WTC11 (cell line): ENCODE results near the gene TOR4A. TPM values are rescaled to one million over a fixed set of nuclear protein-coding genes. Genes with fewer than 3 reads are reported as not detected.
A peak's percentile ranks its signal among the peaks of the same experiment; 100 is the strongest.

Experiments
- ATAC-seq: fragments of 200-7000 bp; cut with Tn5 transposase; 2 replicates; pipeline ENCODE4 v1.10.0; 2021; ENCODE audit warnings: mild to moderate bottlenecking, moderate library complexity
- CTCF ChIA-PET: fragments of 300-600 bp; sonication (Branson Sonifier 250); formaldehyde crosslinking; loops from one replicate; lab custom pipeline; 2021; ENCODE audit warnings: antibody characterized with exemption; lab: Charles Lee
- POLR2A ChIA-PET: fragments of 350-600 bp; sonication (Branson Sonifier 250); formaldehyde crosslinking; loops from one replicate; lab custom pipeline; 2021; ENCODE audit warnings: antibody characterized with exemption; lab: Charles Lee
- DNase-seq: peaks from one replicate; pipeline ENCODE4 v3.0.0; 2021; ENCODE audit warnings: low spot score
- H3K27ac Mint-ChIP-seq: 2 replicates; pipeline ENCODE4 v1.8.0; 2021; ENCODE audit warnings: mixed read lengths
- H3K27me3 Mint-ChIP-seq: 2 replicates; pipeline ENCODE4 v1.8.0; 2021; ENCODE audit warnings: low read depth, mild to moderate bottlenecking, moderate library complexity, mixed read lengths
- H3K36me3 Mint-ChIP-seq: 2 replicates; pipeline ENCODE4 v1.8.0; 2021; ENCODE audit warnings: mixed read lengths
- H3K4me1 Mint-ChIP-seq: 2 replicates; pipeline ENCODE4 v1.8.0; 2022; ENCODE audit warnings: mixed read lengths
- H3K4me3 Mint-ChIP-seq: 2 replicates; pipeline ENCODE4 v1.8.0; 2021; ENCODE audit warnings: mild to moderate bottlenecking, moderate library complexity, mixed read lengths
- H3K9me3 Mint-ChIP-seq: 2 replicates; pipeline ENCODE4 v1.8.0; 2021; ENCODE audit warnings: mixed read lengths
- AFF4 ChIP-seq: sonication (generic); formaldehyde crosslinking; IDR thresholded peaks from 2 replicates; pipeline ENCODE4 v1.8.1; 2023; ENCODE audit warnings: mild to moderate bottlenecking, missing genetic modification reagents, borderline replicate concordance
- AR ChIP-seq: fragments of 250-450 bp; sonication (Bioruptor Pico); IDR thresholded peaks from 2 replicates; pipeline ENCODE4 v1.9.0; 2021; ENCODE audit warnings: mild to moderate bottlenecking
- ATF1 ChIP-seq: sonication (generic); formaldehyde crosslinking; IDR thresholded peaks from 2 replicates; pipeline ENCODE4 v1.8.1; 2023; ENCODE audit warnings: mild to moderate bottlenecking, moderate library complexity, missing genetic modification reagents
- CREM ChIP-seq: sonication (generic); formaldehyde crosslinking; IDR thresholded peaks from 2 replicates; pipeline ENCODE4 v1.8.1; 2022; ENCODE audit warnings: mild to moderate bottlenecking, missing genetic modification reagents, moderate library complexity
- E2F4 ChIP-seq: sonication (generic); formaldehyde crosslinking; IDR thresholded peaks from 2 replicates; pipeline ENCODE4 v1.8.1; 2022; ENCODE audit warnings: low read depth, mild to moderate bottlenecking, moderate library complexity, missing genetic modification reagents, borderline replicate concordance
- ETV6 ChIP-seq: sonication (generic); formaldehyde crosslinking; IDR thresholded peaks from 2 replicates; pipeline ENCODE4 v1.8.1; 2022; ENCODE audit warnings: mild to moderate bottlenecking, missing genetic modification reagents
- FOXJ3 ChIP-seq: sonication (generic); formaldehyde crosslinking; IDR thresholded peaks from 2 replicates; pipeline ENCODE4 v1.9.0; 2021; ENCODE audit warnings: missing genetic modification reagents, mild to moderate bottlenecking, borderline replicate concordance
- MYBL2 ChIP-seq: sonication (generic); formaldehyde crosslinking; IDR thresholded peaks from 2 replicates; pipeline ENCODE4 v1.8.1; 2023; ENCODE audit warnings: mild to moderate bottlenecking, moderate library complexity, missing genetic modification reagents
- NR3C1 ChIP-seq: sonication (generic); formaldehyde crosslinking; conservative IDR thresholded peaks from 2 replicates; pipeline ENCODE4 v1.8.1; 2023; ENCODE audit warnings: low read depth, mild to moderate bottlenecking, missing genetic modification reagents
- OVOL2 ChIP-seq: fragments of 250-450 bp; sonication (Bioruptor Pico); IDR thresholded peaks from 2 replicates; pipeline ENCODE4 v1.9.0; 2021; ENCODE audit warnings: mild to moderate bottlenecking, borderline replicate concordance
- PRRX2 ChIP-seq: fragments of 250-450 bp; sonication (Bioruptor Pico); IDR thresholded peaks from 2 replicates; pipeline ENCODE4 v1.8.0; 2021; ENCODE audit warnings: mild to moderate bottlenecking
- RORB ChIP-seq: fragments of 250-450 bp; sonication (Bioruptor Pico); IDR thresholded peaks from 2 replicates; pipeline ENCODE4 v1.9.0; 2021; ENCODE audit warnings: mild to moderate bottlenecking
- STAT6 ChIP-seq: sonication (generic); formaldehyde crosslinking; conservative IDR thresholded peaks from 2 replicates; pipeline ENCODE4 v1.8.1; 2023; ENCODE audit warnings: mild to moderate bottlenecking, low read depth, missing genetic modification reagents, moderate library complexity
- TEAD1 ChIP-seq: sonication (generic); formaldehyde crosslinking; IDR thresholded peaks from 2 replicates; pipeline ENCODE4 v1.8.0; 2022; ENCODE audit warnings: mild to moderate bottlenecking, missing genetic modification reagents
- USF2 ChIP-seq: sonication (generic); formaldehyde crosslinking; IDR thresholded peaks from 2 replicates; pipeline ENCODE4 v1.8.1; 2023; ENCODE audit warnings: mild to moderate bottlenecking, missing genetic modification reagents, moderate library complexity
- ZBTB43 ChIP-seq: sonication (generic); formaldehyde crosslinking; IDR thresholded peaks from 2 replicates; pipeline ENCODE4 v1.8.1; 2023; ENCODE audit warnings: mild to moderate bottlenecking, missing genetic modification reagents
- ZNF232 ChIP-seq: sonication (generic); formaldehyde crosslinking; IDR thresholded peaks from 2 replicates; pipeline ENCODE4 v1.8.0; 2022; ENCODE audit warnings: mild to moderate bottlenecking, missing genetic modification reagents
- ZNF281 ChIP-seq: sonication (generic); formaldehyde crosslinking; IDR thresholded peaks from 2 replicates; pipeline ENCODE4 v1.8.0; 2023; ENCODE audit warnings: mild to moderate bottlenecking, missing genetic modification reagents
- ZNF317 ChIP-seq: sonication (generic); formaldehyde crosslinking; IDR thresholded peaks from 2 replicates; pipeline ENCODE4 v1.8.1; 2023; ENCODE audit warnings: low read depth, mild to moderate bottlenecking, moderate library complexity, missing genetic modification reagents, borderline replicate concordance
- ZNF671 ChIP-seq: fragments of 250-450 bp; sonication (Bioruptor Pico); IDR thresholded peaks from 2 replicates; pipeline ENCODE4 v1.8.0; 2021; ENCODE audit warnings: mild to moderate bottlenecking
- total RNA-seq: library from RNA; stranded (reverse); gene quantifications from 3 replicates; pipeline ENCODE4 v1.2.3, GENCODE V29; 2021

The TOR4A gene
- total RNA-seq, 1 experiment from 2014 or later = 7.3 TPM

GRCh38 chr9:137236238-137236935, 41.1 kb upstream of the TOR4A start (continued):
- no peak for TF ChIP-seq RORB (CRISPR knock-in tag)
- peak; percentile 77 for TF ChIP-seq TEAD1
- TF ChIP-seq ZBTB43 (CRISPR knock-in tag) = no peak

- H3K4me1 Mint-ChIP-seq = peaks cover 18% of the 10 kb centered on the region
- H3K27ac Mint-ChIP-seq = no peak overlapping the region
- H3K4me3 Mint-ChIP-seq = no peak overlapping the region
- H3K9me3 Mint-ChIP-seq = no peaks in the 10 kb centered on the region
- peaks cover under 1% of the 10 kb centered on the region for H3K36me3 Mint-ChIP-seq
- no peak for ATAC-seq
- ChIA-PET POLR2A (interaction anchor here (0.9 kb wide), 1 partner anchor 65 kb away, joined by 3 read pairs; the partner anchor contains the start of gene NRARP), CTCF (interaction anchor here (0.6 to 4.6 kb wide), 90 partner anchors 10 to 633 kb away, joined by 3 to 143 read pairs (median 6); partner anchors contain the start of genes CYSRT1, ENTPD2, ENTPD8 and EXD3)
- DNase-seq = no peak
- H3K27me3 Mint-ChIP-seq = no peaks in the 10 kb centered on the region
- TF ChIP-seq ZNF317 (CRISPR knock-in tag) (no peak), AR (CRISPR knock-in tag) (no peak), FOXJ3 (CRISPR knock-in tag) (no peak), USF2 (CRISPR knock-in tag) (no peak), ATF1 (CRISPR knock-in tag) (no peak), CREM (no peak), NR3C1 (CRISPR knock-in tag) (no peak), ZNF232 (no peak), ZNF281 (CRISPR knock-in tag) (no peak), ZNF671 (no peak), AFF4 (CRISPR knock-in tag) (no peak), PRRX2 (CRISPR knock-in tag) (no peak), E2F4 (CRISPR knock-in tag) (no peak), OVOL2 (CRISPR knock-in tag) (no peak), MYBL2 (no peak), ETV6 (CRISPR knock-in tag) (no peak), STAT6 (no peak)
Measured at GRCh38 chr9:137236936-137237421, 40.5 kb upstream of the TOR4A start.
